ENCODE measurements around the gene HPGD.

The HPGD gene

DNA sequence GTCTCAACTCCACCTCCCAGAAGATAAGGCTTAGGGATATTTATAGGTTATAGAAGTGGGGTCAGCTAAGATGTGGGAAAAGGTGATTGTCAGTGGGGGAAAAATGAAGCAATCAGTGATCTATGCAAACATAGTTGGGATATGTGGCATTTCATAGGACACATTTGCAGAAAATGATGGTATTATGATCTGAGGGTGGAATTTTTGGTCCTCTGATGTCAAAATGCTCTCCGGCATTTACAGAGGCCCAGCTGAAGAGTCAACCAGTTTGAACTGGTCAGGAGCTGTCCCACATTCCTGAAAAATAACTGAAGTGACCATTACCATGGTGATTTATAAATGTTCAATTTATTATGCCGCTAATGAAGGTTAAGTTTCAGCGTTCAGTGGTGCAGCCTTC lies 12.2 kb upstream of the HPGD start:
- no peak for DNase-seq (ENCODE audit: insufficient read length, low spot score)
- TF ChIP-seq PAX5 (IDR thresholded peaks at IDR 0.05; ENCODE audit: insufficient read depth, low read length, severe bottlenecking) (no peak), POU2F2 (IDR thresholded peaks at IDR 0.05; ENCODE audit: low read depth, low read length) (no peak), SPI1 (IDR thresholded peaks at IDR 0.05; ENCODE audit: low read depth, low read length) (no peak), POLR2AphosphoS5 (IDR thresholded peaks at IDR 0.05; ENCODE audit: low read depth, low read length) (no peak), TAF1 (IDR thresholded peaks at IDR 0.05; ENCODE audit: low read depth, low read length) (no peak), POLR2A (IDR thresholded peaks at IDR 0.05; ENCODE audit: low read depth, low read length) (no peak)
- no peak for FAIRE-seq

DNA sequence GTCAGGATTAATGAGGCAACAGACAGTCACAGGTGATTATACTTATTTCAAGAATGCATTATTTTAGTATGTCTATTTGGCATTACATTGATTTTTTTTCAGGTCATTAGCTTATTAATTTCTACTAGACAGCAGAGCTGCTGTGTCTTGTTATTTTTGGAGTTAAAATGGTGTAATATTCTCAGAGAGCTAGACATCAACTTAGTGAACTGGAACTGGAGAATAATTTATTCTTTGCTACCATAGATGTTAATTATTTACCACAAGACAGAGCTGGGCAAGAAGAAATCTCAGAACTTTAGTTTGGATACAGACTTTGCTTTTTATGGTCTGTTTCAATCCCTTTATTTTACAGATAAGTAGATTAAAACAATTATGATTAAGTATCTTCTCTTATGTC lies 10.2 kb upstream of the HPGD start:
- no peak for FAIRE-seq
- TF ChIP-seq POLR2AphosphoS5 (IDR thresholded peaks at IDR 0.05; ENCODE audit: low read depth, low read length) (no peak), POU2F2 (IDR thresholded peaks at IDR 0.05; ENCODE audit: low read depth, low read length) (no peak), POLR2A (IDR thresholded peaks at IDR 0.05; ENCODE audit: low read depth, low read length) (no peak), SPI1 (IDR thresholded peaks at IDR 0.05; ENCODE audit: low read depth, low read length) (no peak), PAX5 (IDR thresholded peaks at IDR 0.05; ENCODE audit: insufficient read depth, low read length, severe bottlenecking) (no peak), TAF1 (IDR thresholded peaks at IDR 0.05; ENCODE audit: low read depth, low read length) (no peak)

DNA sequence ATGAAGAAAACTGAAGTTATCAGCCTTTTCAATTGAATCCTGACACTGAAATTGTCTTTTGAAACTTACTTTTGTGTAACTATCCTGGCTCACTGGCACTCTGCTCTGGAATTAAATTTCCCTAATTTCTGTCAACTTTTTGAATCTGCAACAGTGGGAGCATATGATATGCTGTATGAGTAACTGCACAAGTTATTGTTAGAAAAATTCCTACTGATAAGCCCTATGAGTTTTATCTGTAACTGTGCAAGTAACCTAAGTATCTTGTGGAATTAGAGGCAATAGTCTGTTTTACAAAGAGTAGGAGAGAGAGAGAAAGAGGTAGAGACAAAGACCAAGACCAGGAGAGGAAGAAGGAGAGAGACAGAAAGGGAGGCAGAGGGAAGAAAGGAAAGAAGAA lies 9.2 kb upstream of the HPGD start:
- DNase-seq (ENCODE audit: insufficient read length, low spot score) (no peak), FAIRE-seq (no peak)
- TF ChIP-seq PAX5 (IDR thresholded peaks at IDR 0.05; ENCODE audit: insufficient read depth, low read length, severe bottlenecking) (no peak), POLR2A (IDR thresholded peaks at IDR 0.05; ENCODE audit: low read depth, low read length) (no peak), TAF1 (IDR thresholded peaks at IDR 0.05; ENCODE audit: low read depth, low read length) (no peak), POU2F2 (IDR thresholded peaks at IDR 0.05; ENCODE audit: low read depth, low read length) (no peak), SPI1 (IDR thresholded peaks at IDR 0.05; ENCODE audit: low read depth, low read length) (no peak), POLR2AphosphoS5 (IDR thresholded peaks at IDR 0.05; ENCODE audit: low read depth, low read length) (no peak)

More for the DNA sequence above, 10.2 kb upstream of the HPGD start:
- DNase-seq (ENCODE audit: insufficient read length, low spot score), result no peak

DNA sequence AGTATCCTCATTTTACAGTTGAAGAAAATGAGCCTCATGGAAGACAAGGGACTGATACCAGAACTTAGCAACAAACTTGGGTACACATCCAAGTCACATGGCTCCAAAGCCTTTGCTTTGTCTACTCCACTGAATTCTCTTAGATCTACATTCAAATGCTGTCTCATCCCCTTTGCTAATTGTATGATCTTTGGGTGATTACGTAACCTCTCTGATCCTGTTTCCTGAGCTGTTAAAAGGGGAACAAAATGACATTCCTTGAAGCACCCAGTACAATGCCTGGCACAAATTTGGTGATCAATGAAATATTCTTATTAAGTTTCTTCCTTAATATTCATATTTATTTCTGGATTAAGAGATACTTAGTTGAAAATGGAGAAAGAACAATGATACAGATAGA lies 5.9 kb upstream of the HPGD start:
- TF ChIP-seq TAF1 (IDR thresholded peaks at IDR 0.05; ENCODE audit: low read depth, low read length), result no peak
- no peak for TF ChIP-seq POLR2AphosphoS5 (IDR thresholded peaks at IDR 0.05; ENCODE audit: low read depth, low read length)
- no peak for TF ChIP-seq PAX5 (IDR thresholded peaks at IDR 0.05; ENCODE audit: insufficient read depth, low read length, severe bottlenecking)
- no peak for TF ChIP-seq POU2F2 (IDR thresholded peaks at IDR 0.05; ENCODE audit: low read depth, low read length)
- no peak for TF ChIP-seq POLR2A (IDR thresholded peaks at IDR 0.05; ENCODE audit: low read depth, low read length)
- no peak for TF ChIP-seq SPI1 (IDR thresholded peaks at IDR 0.05; ENCODE audit: low read depth, low read length)
- FAIRE-seq (no peak), DNase-seq (ENCODE audit: insufficient read length, low spot score) (no peak)

DNA sequence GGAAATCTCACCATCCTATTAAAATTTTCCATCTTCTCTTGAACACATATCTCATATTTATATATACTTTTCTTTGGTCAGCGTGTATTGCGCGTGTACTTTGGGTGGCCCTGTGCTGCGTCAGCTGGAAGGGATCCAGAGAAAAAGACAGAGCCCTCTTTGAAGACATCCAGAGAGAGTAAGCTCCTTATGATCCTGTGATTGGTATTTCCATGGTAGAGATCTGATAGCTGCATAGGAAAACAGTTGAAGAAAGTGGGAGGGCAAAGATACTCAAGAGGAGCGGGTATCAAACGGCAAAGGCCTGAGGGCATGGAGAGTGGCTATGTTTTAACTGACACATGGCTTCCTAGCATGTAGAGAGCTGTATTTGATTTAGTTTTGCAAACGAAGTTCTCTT lies 4.4 kb upstream of the HPGD start:
- TF ChIP-seq POU2F2 (IDR thresholded peaks at IDR 0.05; ENCODE audit: low read depth, low read length) (no peak), TAF1 (IDR thresholded peaks at IDR 0.05; ENCODE audit: low read depth, low read length) (no peak), POLR2A (IDR thresholded peaks at IDR 0.05; ENCODE audit: low read depth, low read length) (no peak), SPI1 (IDR thresholded peaks at IDR 0.05; ENCODE audit: low read depth, low read length) (no peak), PAX5 (IDR thresholded peaks at IDR 0.05; ENCODE audit: insufficient read depth, low read length, severe bottlenecking) (no peak), POLR2AphosphoS5 (IDR thresholded peaks at IDR 0.05; ENCODE audit: low read depth, low read length) (no peak)
- FAIRE-seq, result no peak
- DNase-seq (ENCODE audit: insufficient read length, low spot score), result no peak

DNA sequence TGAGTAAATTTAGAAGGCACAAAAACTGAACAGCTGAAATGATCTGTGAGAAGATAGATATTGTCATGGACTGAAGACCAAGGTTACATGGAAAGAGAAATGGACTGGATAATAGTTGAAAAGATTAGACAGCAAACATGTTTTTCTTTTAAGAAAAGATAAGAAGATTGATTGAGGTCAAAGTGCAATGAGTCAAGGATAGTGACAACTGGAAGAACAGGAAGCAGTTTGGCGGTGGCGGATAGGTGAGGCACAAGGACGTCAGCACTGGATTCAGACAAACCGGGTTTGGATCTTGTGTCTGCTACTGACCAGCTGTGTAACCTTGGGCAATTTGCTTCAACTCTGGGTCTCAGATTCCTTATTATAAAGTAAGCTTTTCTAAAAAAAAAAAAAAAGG lies 2.0 kb upstream of the HPGD start:
- DNase-seq (ENCODE audit: insufficient read length, low spot score), result no peak
- no peak for FAIRE-seq
- TF ChIP-seq PAX5 (IDR thresholded peaks at IDR 0.05; ENCODE audit: insufficient read depth, low read length, severe bottlenecking), result no peak
- no peak for TF ChIP-seq POU2F2 (IDR thresholded peaks at IDR 0.05; ENCODE audit: low read depth, low read length)
- TF ChIP-seq POLR2AphosphoS5 (IDR thresholded peaks at IDR 0.05; ENCODE audit: low read depth, low read length), result no peak
- TF ChIP-seq TAF1 (IDR thresholded peaks at IDR 0.05; ENCODE audit: low read depth, low read length), result no peak
- no peak for TF ChIP-seq SPI1 (IDR thresholded peaks at IDR 0.05; ENCODE audit: low read depth, low read length)
- no peak for TF ChIP-seq POLR2A (IDR thresholded peaks at IDR 0.05; ENCODE audit: low read depth, low read length)

DNA sequence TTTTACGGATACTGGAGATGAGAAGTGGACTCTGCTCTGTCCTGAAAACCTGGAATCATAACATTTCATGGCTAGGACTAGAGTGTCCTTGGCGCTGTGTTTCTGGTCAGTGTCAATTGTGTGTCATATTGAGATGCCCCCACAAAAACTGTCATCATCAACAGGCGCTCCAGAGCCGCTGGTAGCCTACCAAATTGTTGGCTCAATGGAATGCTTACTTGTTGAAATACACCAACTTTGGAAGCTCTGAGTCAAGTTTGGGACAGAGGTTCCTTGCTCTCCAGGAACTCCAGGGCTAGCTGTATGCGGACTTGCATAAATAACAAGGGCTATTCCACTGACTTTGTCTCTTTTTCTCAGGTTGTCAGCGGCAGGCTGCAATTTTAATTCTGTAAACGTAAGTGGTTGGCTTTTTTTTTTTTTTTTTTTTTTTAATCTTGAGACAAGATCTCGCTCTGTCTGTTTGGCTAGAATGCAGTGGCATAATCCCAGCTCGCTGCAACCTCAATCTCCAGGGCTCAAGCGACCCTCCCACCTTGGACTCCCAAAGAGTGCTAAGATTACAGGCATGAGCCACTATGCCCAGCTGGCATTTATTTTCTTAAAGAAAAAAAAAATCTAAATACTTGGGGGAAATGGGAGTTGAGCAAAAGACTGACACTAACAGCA lies 871 bp upstream of the HPGD start:
- TF ChIP-seq POLR2A (IDR thresholded peaks at IDR 0.05; ENCODE audit: low read depth, low read length), result no peak
- no peak for TF ChIP-seq SPI1 (IDR thresholded peaks at IDR 0.05; ENCODE audit: low read depth, low read length)
- no peak for TF ChIP-seq POLR2AphosphoS5 (IDR thresholded peaks at IDR 0.05; ENCODE audit: low read depth, low read length)
- no peak for TF ChIP-seq PAX5 (IDR thresholded peaks at IDR 0.05; ENCODE audit: insufficient read depth, low read length, severe bottlenecking)
- no peak for TF ChIP-seq TAF1 (IDR thresholded peaks at IDR 0.05; ENCODE audit: low read depth, low read length)
- no peak for TF ChIP-seq POU2F2 (IDR thresholded peaks at IDR 0.05; ENCODE audit: low read depth, low read length)
- FAIRE-seq (no peak), DNase-seq (ENCODE audit: insufficient read length, low spot score) (no peak)

DNA sequence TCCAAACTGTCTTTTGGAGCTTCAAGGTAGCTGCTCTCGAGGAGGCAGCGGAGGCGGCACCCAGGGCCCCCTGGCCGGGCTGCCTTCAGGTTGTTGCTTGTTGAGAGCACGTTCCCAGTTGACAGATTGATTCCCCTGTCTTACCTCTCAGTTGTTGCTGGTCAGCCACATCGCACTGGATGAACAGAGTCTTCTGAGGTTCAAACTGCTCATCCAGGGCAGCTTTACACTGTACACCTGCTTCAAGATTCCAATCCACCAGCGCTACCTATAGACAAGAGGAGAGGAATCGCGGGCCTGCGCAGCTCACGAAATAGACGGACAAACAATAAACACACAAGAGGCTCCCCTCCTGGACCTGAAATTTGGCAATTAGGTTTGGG lies 497 bp downstream of the HPGD start:
- DNase-seq (ENCODE audit: insufficient read length, low spot score) (no peak), FAIRE-seq (no peak)
- TF ChIP-seq POU2F2 (IDR thresholded peaks at IDR 0.05; ENCODE audit: low read depth, low read length) (no peak), POLR2A (IDR thresholded peaks at IDR 0.05; ENCODE audit: low read depth, low read length) (no peak), TAF1 (IDR thresholded peaks at IDR 0.05; ENCODE audit: low read depth, low read length) (no peak), PAX5 (IDR thresholded peaks at IDR 0.05; ENCODE audit: insufficient read depth, low read length, severe bottlenecking) (no peak), POLR2AphosphoS5 (IDR thresholded peaks at IDR 0.05; ENCODE audit: low read depth, low read length) (no peak), SPI1 (IDR thresholded peaks at IDR 0.05; ENCODE audit: low read depth, low read length) (no peak)

DNA sequence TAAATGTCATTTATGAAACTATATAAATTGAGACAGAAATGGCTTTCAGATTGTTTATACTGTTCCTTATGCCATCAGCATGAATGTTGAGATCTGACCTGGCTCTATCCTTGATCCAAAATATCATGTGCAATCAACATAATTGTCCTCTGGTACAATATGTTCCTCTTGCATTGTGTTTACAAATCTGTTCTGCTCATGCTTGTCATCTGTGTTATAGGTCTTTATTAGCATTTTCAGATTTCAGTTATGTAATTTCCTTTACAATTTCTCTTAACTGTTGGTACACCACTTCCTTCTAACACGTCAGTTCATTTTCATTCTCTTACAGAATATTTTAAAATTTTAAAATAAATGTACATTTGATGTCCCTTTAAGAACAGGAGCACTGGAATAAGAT lies 1.6 kb downstream of the HPGD start:
- TF ChIP-seq PAX5 (IDR thresholded peaks at IDR 0.05; ENCODE audit: insufficient read depth, low read length, severe bottlenecking) (no peak), POLR2AphosphoS5 (IDR thresholded peaks at IDR 0.05; ENCODE audit: low read depth, low read length) (no peak), SPI1 (IDR thresholded peaks at IDR 0.05; ENCODE audit: low read depth, low read length) (no peak), POU2F2 (IDR thresholded peaks at IDR 0.05; ENCODE audit: low read depth, low read length) (no peak)
- DNase-seq (ENCODE audit: insufficient read length, low spot score) (no peak), FAIRE-seq (no peak)
